Endothelial cell of umbilical vein (primary cell): ENCODE measurements around the gene EIF2AK3. TPM values are rescaled to one million over a fixed set of nuclear protein-coding genes. Genes with fewer than 3 reads are reported as not detected.

ENCODE experiments used
- BruUV-seq: library from RNA; stranded (reverse); fragments of 400-500 nt; replicated peaks from 2 replicates; lab custom pipeline; 2021; lab: Mats Ljungman, UMichigan
- CTCF ChIA-PET: fragments of 300-600, 350-600 bp; sonication (Branson Sonifier 250); formaldehyde crosslinking; loops from one replicate; lab custom pipeline; 2021; ENCODE audit warnings: antibody characterized with exemption, inconsistent platforms; lab: Charles Lee
- POLR2A ChIA-PET: fragments of 300-600, 350-600 bp; sonication (Branson Sonifier 250); formaldehyde crosslinking; loops from one replicate; lab custom pipeline; 2021; ENCODE audit warnings: antibody characterized with exemption, inconsistent platforms; lab: Charles Lee
- DNase-seq: peaks from one replicate; pipeline ENCODE4 v3.0.0-alpha.2; 2011; ENCODE audit warnings: low read depth, low spot score
- FAIRE-seq: peaks from 2 replicates; lab custom pipeline; 2011; peaks lifted over from hg19 to GRCh38; lab: Jason Lieb, UNC
- H2AFZ ChIP-seq: 2 replicates; pipeline ENCODE4 v1.6.0; 2012; ENCODE audit warnings: low read depth, low read length, control low read depth, inconsistent platforms
- H3K27ac ChIP-seq: 2 replicates; pipeline ENCODE4 v1.5.1; 2011; ENCODE audit warnings: low read depth, mild to moderate bottlenecking, control low read depth, low read length, moderate library complexity; ENCODE audit not compliant: insufficient read depth
- H3K27me3 ChIP-seq, 2 experiments: 2 replicates each; pipeline versions ENCODE4 v1.6.0 to v1.6.1; 2011; ENCODE audit warnings: low read length in 2 of 2, mixed read lengths in 1 of 2; ENCODE audit not compliant: control insufficient read depth in 2 of 2, insufficient read depth in 2 of 2
- H3K36me3 ChIP-seq, 2 experiments: 2 replicates in 1 of 2; 3 replicates in 1 of 2; pipeline ENCODE4 v1.5.1; 2011; ENCODE audit warnings: low read length in 2 of 2, mild to moderate bottlenecking in 1 of 2, moderate library complexity in 1 of 2; ENCODE audit not compliant: control insufficient read depth in 2 of 2, insufficient read depth in 2 of 2; ENCODE audit errors: extremely low read depth in 1 of 2
- H3K4me1 ChIP-seq: 3 replicates; pipeline ENCODE4 v1.5.1; 2011; ENCODE audit warnings: mild to moderate bottlenecking, low read length; ENCODE audit not compliant: control insufficient read depth, insufficient read depth; ENCODE audit errors: extremely low read depth
- H3K4me2 ChIP-seq: 2 replicates; pipeline ENCODE4 v1.6.1; 2011; ENCODE audit warnings: low read length, control low read depth, mixed read lengths; ENCODE audit not compliant: insufficient read depth
- H3K4me3 ChIP-seq, 3 experiments: fragments of 200-600 bp in 1 of 3; sonication (generic), shearing (Covaris generic) in 1 of 3; replicated peaks in 1 of 3; 2 replicates each; pipeline ENCODE4 v1.5.1; 2011 to 2016; ENCODE audit warnings: control low read depth in 3 of 3, low read length in 3 of 3, mild to moderate bottlenecking in 2 of 3, inconsistent platforms in 1 of 3, low read depth in 1 of 3, moderate library complexity in 1 of 3; ENCODE audit not compliant: insufficient read depth in 1 of 3
- H3K79me2 ChIP-seq: 2 replicates; pipeline ENCODE4 v1.6.0; 2012; ENCODE audit warnings: low read length, inconsistent platforms; ENCODE audit not compliant: control insufficient read depth, insufficient read depth
- H3K9ac ChIP-seq: replicated peaks from 2 replicates; pipeline ENCODE3; 2011; ENCODE audit warnings: low read length, control low read depth; ENCODE audit not compliant: insufficient read depth; ENCODE audit errors: extremely low read depth
- H3K9me1 ChIP-seq: replicated peaks from 3 replicates; pipeline ENCODE4 v1.6.0; 2011; ENCODE audit warnings: mild to moderate bottlenecking, low read length; ENCODE audit not compliant: control insufficient read depth, insufficient read depth; ENCODE audit errors: extremely low read depth
- H3K9me3 ChIP-seq: replicated peaks from 2 replicates; pipeline ENCODE4 v1.5.1; 2012; ENCODE audit warnings: low read length, inconsistent platforms; ENCODE audit not compliant: control insufficient read depth, insufficient read depth
- H4K20me1 ChIP-seq: replicated peaks from 2 replicates; pipeline ENCODE3; 2011; ENCODE audit warnings: mild to moderate bottlenecking, low read length; ENCODE audit not compliant: control insufficient read depth, insufficient read depth; ENCODE audit errors: extremely low read depth
- CTCF ChIP-seq, 2 donors: IDR thresholded peaks; 1 replicate in 1 of 2; 2 replicates in 1 of 2; pipeline ENCODE4 v1.5.1; 2011; ENCODE audit warnings: low read length in 2 of 2, mild to moderate bottlenecking in 2 of 2, moderate library complexity in 2 of 2, control low read depth in 1 of 2, inconsistent platforms in 1 of 2, low read depth in 1 of 2; ENCODE audit not compliant: insufficient read depth in 1 of 2; ENCODE audit errors: extremely low read depth in 1 of 2
- EZH2 ChIP-seq: IDR thresholded peaks from 2 replicates; pipeline ENCODE4 v1.6.1; 2012; ENCODE audit warnings: borderline replicate concordance, low read depth, mild to moderate bottlenecking, moderate library complexity, low read length, inconsistent platforms; ENCODE audit not compliant: severe bottlenecking
- GATA2 ChIP-seq: IDR thresholded peaks from 2 replicates; pipeline ENCODE4 v1.7.0; 2011; ENCODE audit warnings: low read depth, mild to moderate bottlenecking, moderate library complexity, mixed read lengths, low read length; ENCODE audit not compliant: insufficient read length, insufficient read depth
- JUN ChIP-seq: IDR thresholded peaks from 2 replicates; pipeline ENCODE4 v1.6.1; 2011; ENCODE audit warnings: borderline replicate concordance, low read depth; ENCODE audit not compliant: insufficient read length, insufficient read depth
- MAX ChIP-seq: IDR thresholded peaks from 2 replicates; pipeline ENCODE4 v1.6.1; 2011; ENCODE audit not compliant: insufficient read depth, insufficient read length
- POLR2A ChIP-seq: IDR thresholded peaks from 2 replicates; pipeline ENCODE4 v1.6.1; 2012; ENCODE audit warnings: low read depth, mild to moderate bottlenecking, control low read depth, low read length
- POLR2AphosphoS5 ChIP-seq: IDR thresholded peaks from 2 replicates; pipeline ENCODE4 v1.6.1; 2012; ENCODE audit warnings: low read depth, mild to moderate bottlenecking, control low read depth, low read length, moderate library complexity; ENCODE audit not compliant: insufficient read depth
- dilution Hi-C: fragments of 300-500 bp; cut with MboI; formaldehyde crosslinking; loops from one replicate; pipeline ENCODE4 v1.15.0; 2019; ENCODE audit warnings: low sequenced_read_pairs; ENCODE audit not compliant: extremely low pct_ligation_motif_present
- intact Hi-C: fragments of 100-400 bp; cut with micrococcal nuclease; formaldehyde crosslinking; loops from one replicate; pipeline ENCODE4 v1.10.0; 2022
- polyA plus RNA-seq, 4 experiments: library from polyadenylated mRNA; depleted of rRNA in 3 of 4; stranded (reverse) in 3 of 4; unstranded in 1 of 4; fragments of >200 nt; gene quantifications; 2 replicates each; pipeline versions ENCODE4 v1.2.1 to v1.2.3, GENCODE V29; 2011 to 2012; ENCODE audit warnings: missing spikeins in 1 of 4
- total RNA-seq: library from RNA; stranded (reverse); gene quantifications from 2 replicates; pipeline ENCODE4 v1.2.3, GENCODE V29; 2021

Gene EIF2AK3
- total and polyA plus RNA-seq, 2 donors (not counting 3 experiments of a cell fraction or from before 2014, with no cell fraction given): 5.3 to 17.3 TPM

DNA sequence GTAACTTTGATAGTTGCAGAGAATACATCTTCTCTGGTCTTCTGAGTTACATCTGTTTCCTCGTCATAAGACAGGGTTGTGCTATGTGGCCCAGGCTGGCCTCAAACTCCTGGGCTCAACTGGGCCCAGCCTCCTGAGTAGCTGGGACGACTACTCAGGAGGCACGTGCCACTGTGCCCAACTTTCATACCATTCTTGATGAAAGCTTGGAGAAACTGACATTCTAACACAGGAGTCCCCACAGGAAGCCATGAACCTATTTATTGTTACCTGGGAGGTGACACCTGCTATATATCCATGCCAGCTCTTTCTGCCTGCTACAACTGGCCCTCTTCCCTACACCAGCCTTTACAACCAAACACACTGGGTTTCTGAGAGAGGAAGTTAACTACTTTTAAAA lies 19.1 kb downstream of the EIF2AK3 start:
- H2AFZ ChIP-seq: no peak overlapping the region
- no TSS peak for BruUV-seq
- H3K27ac ChIP-seq: no peak overlapping the region
- H3K9me1 ChIP-seq: no peaks in the 10 kb centered on the region
- no peak for TF ChIP-seq EZH2
- TF ChIP-seq MAX: no peak
- TF ChIP-seq POLR2A: no peak
- no peak for TF ChIP-seq POLR2AphosphoS5
- TF ChIP-seq CTCF (IDR thresholded peaks at IDR 0.05; ENCODE audit: extremely low read depth in 1 of 2, insufficient read depth in 1 of 2, low read depth in 1 of 2, low read length in 2 of 2): no peak
- TF ChIP-seq GATA2: no peak
- TF ChIP-seq JUN: no peak
- H3K79me2 ChIP-seq: peaks cover 1% of the 10 kb centered on the region
- no peak overlapping the region for H3K4me2 ChIP-seq
- no peaks in the 10 kb centered on the region for H3K36me3 ChIP-seq
- no peak overlapping the region for H3K4me3 ChIP-seq
- H4K20me1 ChIP-seq: no peaks in the 10 kb centered on the region
- no peaks in the 10 kb centered on the region for H3K9me3 ChIP-seq
- ChIA-PET POLR2A (no interaction called here), CTCF (interaction anchor here (3.9 kb wide), 1 partner anchor 61 kb away, joined by 18 read pairs; no protein-coding TSS in a partner anchor)
- H3K27me3 ChIP-seq: no peaks in the 10 kb centered on the region
- dilution Hi-C loops (no loop called here), intact Hi-C loops (no loop called here)
- H3K4me1 ChIP-seq: peaks cover 7% of the 10 kb centered on the region
- no peak for DNase-seq
- no peak for FAIRE-seq
- no peak overlapping the region for H3K9ac ChIP-seq
